Gastrocnemius medialis (tissue), 4 donors: ENCODE data around the gene LACRT.

Source experiments
- POLR2A ChIP-seq, 2 donors: fragments of 450-650 bp; IDR thresholded peaks; one replicate each; pipeline ENCODE4 v1.6.1; 2017; ENCODE audit warnings: antibody characterized with exemption in 2 of 2, mild to moderate bottlenecking in 2 of 2, moderate library complexity in 2 of 2
- TF ChIP-seq, protein P1 (sequence below), 5 experiments: fragments of 450-650 bp in 3 of 5; fragments of 200-600 bp in 2 of 5; sonication (generic) in 2 of 5; IDR thresholded peaks in 4 of 5; conservative IDR thresholded peaks in 1 of 5; 1 replicate in 4 of 5; 2 replicates in 1 of 5; pipeline ENCODE4 v1.5.1; 2016 to 2019; ENCODE audit warnings: antibody characterized with exemption in 5 of 5, mild to moderate bottlenecking in 3 of 5, moderate library complexity in 3 of 5

- TF ChIP-seq, protein P1, sequence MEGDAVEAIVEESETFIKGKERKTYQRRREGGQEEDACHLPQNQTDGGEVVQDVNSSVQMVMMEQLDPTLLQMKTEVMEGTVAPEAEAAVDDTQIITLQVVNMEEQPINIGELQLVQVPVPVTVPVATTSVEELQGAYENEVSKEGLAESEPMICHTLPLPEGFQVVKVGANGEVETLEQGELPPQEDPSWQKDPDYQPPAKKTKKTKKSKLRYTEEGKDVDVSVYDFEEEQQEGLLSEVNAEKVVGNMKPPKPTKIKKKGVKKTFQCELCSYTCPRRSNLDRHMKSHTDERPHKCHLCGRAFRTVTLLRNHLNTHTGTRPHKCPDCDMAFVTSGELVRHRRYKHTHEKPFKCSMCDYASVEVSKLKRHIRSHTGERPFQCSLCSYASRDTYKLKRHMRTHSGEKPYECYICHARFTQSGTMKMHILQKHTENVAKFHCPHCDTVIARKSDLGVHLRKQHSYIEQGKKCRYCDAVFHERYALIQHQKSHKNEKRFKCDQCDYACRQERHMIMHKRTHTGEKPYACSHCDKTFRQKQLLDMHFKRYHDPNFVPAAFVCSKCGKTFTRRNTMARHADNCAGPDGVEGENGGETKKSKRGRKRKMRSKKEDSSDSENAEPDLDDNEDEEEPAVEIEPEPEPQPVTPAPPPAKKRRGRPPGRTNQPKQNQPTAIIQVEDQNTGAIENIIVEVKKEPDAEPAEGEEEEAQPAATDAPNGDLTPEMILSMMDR (IDR thresholded peaks at IDR 0.05 in 4 of 5, conservative IDR thresholded peaks at IDR 0.05 in 1 of 5) = no peak
- no peak for TF ChIP-seq POLR2A (IDR thresholded peaks at IDR 0.05)
These were observed 10.1 kb downstream of the LACRT start for GRCh38 chr12:54624315-54625279.
